ENCODE data around the gene CREB3. TPM values are rescaled to one million over a fixed set of nuclear protein-coding genes. Genes with fewer than 3 reads are reported as not detected.

The CREB3 gene
- total and polyA plus RNA-seq, 9 of the 15 experiments (the other 6 are each of a cell fraction or from before 2014, with no cell fraction given) = 5.7 to 18.3 (median 14.9) TPM

- TF ChIP-seq HDAC3 (IDR thresholded peaks at IDR 0.05; ENCODE audit: borderline replicate concordance, partially characterized antibody) = no peak
- TF ChIP-seq SIRT6 (IDR thresholded peaks at IDR 0.05; ENCODE audit: low read depth, low read length) = no peak
- no peak for TF ChIP-seq ZNF830 (CRISPR knock-in tag; IDR thresholded peaks at IDR 0.05)
- no peak for TF ChIP-seq ZNF121 (CRISPR knock-in tag; conservative IDR thresholded peaks at IDR 0.05)
- TF ChIP-seq STAT5A (IDR thresholded peaks at IDR 0.05; ENCODE audit: borderline replicate concordance, low read length) = no peak
- no peak for TF ChIP-seq SLC30A9 (CRISPR knock-in tag; IDR thresholded peaks at IDR 0.05)
- no peak for TF ChIP-seq ETV1 (tag; conservative IDR thresholded peaks at IDR 0.05; ENCODE audit: low read depth)
- TF ChIP-seq DNMT1 (IDR thresholded peaks at IDR 0.05) = no peak
- no peak for TF ChIP-seq NR3C1 (CRISPR knock-in tag; IDR thresholded peaks at IDR 0.05)
- TF ChIP-seq HDAC2 (IDR thresholded peaks at IDR 0.05) = no peak
- TF ChIP-seq SNIP1 (IDR thresholded peaks at IDR 0.05; ENCODE audit: low read depth) = no peak
- TF ChIP-seq NFE2 (IDR thresholded peaks at IDR 0.05; ENCODE audit: low read depth) = peak; percentile 10; the same call in 1 of the 2 replicates
- no peak for TF ChIP-seq MITF (IDR thresholded peaks at IDR 0.05)
- peak; percentile 57; the same call in 1 of the 2 replicates for TF ChIP-seq ZNF316 (IDR thresholded peaks at IDR 0.05)
- TF ChIP-seq KAT7 (CRISPR knock-in tag; IDR thresholded peaks at IDR 0.05; ENCODE audit: borderline replicate concordance) = no peak
- no peak for TF ChIP-seq CREM (IDR thresholded peaks at IDR 0.05; ENCODE audit: low read depth)
Measured at GRCh38 chr9:35734096-35734495, 1.6 kb downstream of the CREB3 start (continued).
